ENCODE data around the gene SARS1. TPM values are rescaled to one million over a fixed set of nuclear protein-coding genes. Genes with fewer than 3 reads are reported as not detected.

Gene SARS1
- total and polyA plus RNA-seq, 2 donors (not counting 1 experiment from before 2014, with no cell fraction given), result 237 to 437 TPM

DNA sequence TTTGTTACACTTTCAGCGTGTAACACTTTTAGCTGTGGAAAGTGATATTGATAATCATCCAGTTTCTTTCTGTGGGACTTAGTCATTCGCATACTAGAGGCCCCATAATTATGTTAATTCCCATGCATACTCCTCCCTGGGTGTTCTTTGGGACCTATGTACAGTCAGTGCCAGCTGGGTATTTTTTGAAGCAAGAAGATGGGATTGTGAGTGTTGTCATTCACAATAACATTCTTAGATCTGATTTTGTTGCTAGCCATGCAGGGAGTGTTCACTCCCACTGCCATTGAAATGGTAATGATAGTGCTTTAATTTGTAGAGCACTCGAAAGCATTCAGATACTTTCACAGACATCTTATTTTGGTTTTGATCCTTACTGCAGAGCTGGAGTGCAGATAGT lies 11.6 kb downstream of the SARS1 start:
- peaks cover 1% of the 10 kb centered on the region for H4K20me1 ChIP-seq (ENCODE audit: control insufficient read depth, extremely low read depth, insufficient read depth, low read length)
- no peaks in the 10 kb centered on the region for H3K9me3 ChIP-seq (ENCODE audit: control insufficient read depth, insufficient read depth, low read depth, low read length)
- TF ChIP-seq, protein P1, sequence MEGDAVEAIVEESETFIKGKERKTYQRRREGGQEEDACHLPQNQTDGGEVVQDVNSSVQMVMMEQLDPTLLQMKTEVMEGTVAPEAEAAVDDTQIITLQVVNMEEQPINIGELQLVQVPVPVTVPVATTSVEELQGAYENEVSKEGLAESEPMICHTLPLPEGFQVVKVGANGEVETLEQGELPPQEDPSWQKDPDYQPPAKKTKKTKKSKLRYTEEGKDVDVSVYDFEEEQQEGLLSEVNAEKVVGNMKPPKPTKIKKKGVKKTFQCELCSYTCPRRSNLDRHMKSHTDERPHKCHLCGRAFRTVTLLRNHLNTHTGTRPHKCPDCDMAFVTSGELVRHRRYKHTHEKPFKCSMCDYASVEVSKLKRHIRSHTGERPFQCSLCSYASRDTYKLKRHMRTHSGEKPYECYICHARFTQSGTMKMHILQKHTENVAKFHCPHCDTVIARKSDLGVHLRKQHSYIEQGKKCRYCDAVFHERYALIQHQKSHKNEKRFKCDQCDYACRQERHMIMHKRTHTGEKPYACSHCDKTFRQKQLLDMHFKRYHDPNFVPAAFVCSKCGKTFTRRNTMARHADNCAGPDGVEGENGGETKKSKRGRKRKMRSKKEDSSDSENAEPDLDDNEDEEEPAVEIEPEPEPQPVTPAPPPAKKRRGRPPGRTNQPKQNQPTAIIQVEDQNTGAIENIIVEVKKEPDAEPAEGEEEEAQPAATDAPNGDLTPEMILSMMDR (conservative IDR thresholded peaks at IDR 0.05 in 1 of 2, IDR thresholded peaks at IDR 0.05 in 1 of 2; ENCODE audit: low read depth in 1 of 2, low read length in 2 of 2), result no peak
- TF ChIP-seq EZH2 (IDR thresholded peaks at IDR 0.05; ENCODE audit: low read length, missing control alignments), result no peak
- no peak overlapping the region for H3K4me2 ChIP-seq (ENCODE audit: extremely low read depth, insufficient read depth, low read length)
- no peaks in the 10 kb centered on the region for H3K27me3 ChIP-seq (ENCODE audit: control insufficient read depth, insufficient read depth, low read length)
- peaks cover 40% of the 10 kb centered on the region for H3K79me2 ChIP-seq (ENCODE audit: control insufficient read depth, insufficient read depth, low read length)
- H3K4me1 ChIP-seq (ENCODE audit: control insufficient read depth, extremely low read depth, insufficient read depth, low read length), result no peaks in the 10 kb centered on the region
- H2AFZ ChIP-seq (ENCODE audit: low read length), result no peak overlapping the region
- DNase-seq (ENCODE audit: low read depth in 2 of 2), result no peak
- no peak overlapping the region for H3K9ac ChIP-seq (ENCODE audit: insufficient read depth, low read length)
- H3K27ac ChIP-seq (ENCODE audit: insufficient read depth, low read length), result no peak overlapping the region
- no peak overlapping the region for H3K4me3 ChIP-seq (replicated peaks in 1 of 4; ENCODE audit: control extremely low read depth in 1 of 4, insufficient read depth in 1 of 4, low read depth in 3 of 4, low read length in 4 of 4)
- H3K36me3 ChIP-seq (ENCODE audit: control insufficient read depth, insufficient read depth, low read length), result peaks cover 8% of the 10 kb centered on the region

DNA sequence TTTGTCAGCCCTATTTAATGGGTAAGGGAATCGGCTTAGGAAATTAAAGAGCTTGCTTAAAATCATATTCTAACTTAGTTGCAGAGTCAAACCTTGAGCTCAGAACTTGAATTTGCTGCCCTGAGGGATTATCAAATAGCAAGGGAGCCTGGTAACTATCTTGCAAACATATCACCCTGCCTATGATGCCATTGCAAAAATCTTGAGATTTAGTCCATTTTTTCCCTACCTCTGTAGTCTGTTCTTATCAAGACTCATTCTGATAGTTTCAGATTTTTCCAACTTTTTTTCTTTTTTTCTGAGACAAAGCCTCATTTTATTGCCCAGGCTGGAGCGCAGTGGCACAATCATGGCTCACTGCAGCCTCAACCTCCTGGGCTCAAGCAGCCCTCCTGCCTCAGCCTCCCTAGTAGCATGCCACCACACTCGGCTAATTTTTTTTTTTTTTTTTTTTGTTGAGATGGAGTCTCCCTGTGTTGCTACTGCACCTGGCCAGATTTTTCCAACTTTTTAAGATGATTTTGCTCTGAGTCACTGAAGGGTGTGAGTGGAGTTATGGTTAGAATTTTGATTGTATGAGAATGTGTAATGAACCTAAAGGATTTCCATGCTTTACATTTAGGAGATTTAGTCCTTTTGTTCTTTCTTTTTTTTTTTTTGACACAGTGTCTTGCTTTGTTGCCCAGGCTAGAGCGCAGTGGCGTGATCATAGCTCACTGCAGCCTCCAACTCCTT lies 12.2 kb downstream of the SARS1 start:
- Histone ChIP-seq H2AFZ (ENCODE audit: low read length) (no peak overlapping the region), H3K79me2 (ENCODE audit: control insufficient read depth, insufficient read depth, low read length) (peaks cover 34% of the 10 kb centered on the region), H3K9me3 (ENCODE audit: control insufficient read depth, insufficient read depth, low read depth, low read length) (no peaks in the 10 kb centered on the region), H3K27ac (ENCODE audit: insufficient read depth, low read length) (no peak overlapping the region), H3K9ac (ENCODE audit: insufficient read depth, low read length) (no peak overlapping the region), H3K4me2 (ENCODE audit: extremely low read depth, insufficient read depth, low read length) (no peak overlapping the region), H4K20me1 (ENCODE audit: control insufficient read depth, extremely low read depth, insufficient read depth, low read length) (no peaks in the 10 kb centered on the region), H3K4me1 (ENCODE audit: control insufficient read depth, extremely low read depth, insufficient read depth, low read length) (no peaks in the 10 kb centered on the region), H3K4me3 (replicated peaks in 1 of 4; ENCODE audit: control extremely low read depth in 1 of 4, insufficient read depth in 1 of 4, low read depth in 3 of 4, low read length in 4 of 4) (no peak overlapping the region), H3K27me3 (ENCODE audit: control insufficient read depth, insufficient read depth, low read length) (no peaks in the 10 kb centered on the region), H3K36me3 (ENCODE audit: control insufficient read depth, insufficient read depth, low read length) (peaks cover 11% of the 10 kb centered on the region)
- peak in 1 of 2 donors; percentile 51 for DNase-seq (ENCODE audit: low read depth in 2 of 2)
- TF ChIP-seq EZH2 (IDR thresholded peaks at IDR 0.05; ENCODE audit: low read length, missing control alignments), result no peak
- TF ChIP-seq, protein P1 (conservative IDR thresholded peaks at IDR 0.05 in 1 of 2, IDR thresholded peaks at IDR 0.05 in 1 of 2; ENCODE audit: low read depth in 1 of 2, low read length in 2 of 2), result no peak

DNA sequence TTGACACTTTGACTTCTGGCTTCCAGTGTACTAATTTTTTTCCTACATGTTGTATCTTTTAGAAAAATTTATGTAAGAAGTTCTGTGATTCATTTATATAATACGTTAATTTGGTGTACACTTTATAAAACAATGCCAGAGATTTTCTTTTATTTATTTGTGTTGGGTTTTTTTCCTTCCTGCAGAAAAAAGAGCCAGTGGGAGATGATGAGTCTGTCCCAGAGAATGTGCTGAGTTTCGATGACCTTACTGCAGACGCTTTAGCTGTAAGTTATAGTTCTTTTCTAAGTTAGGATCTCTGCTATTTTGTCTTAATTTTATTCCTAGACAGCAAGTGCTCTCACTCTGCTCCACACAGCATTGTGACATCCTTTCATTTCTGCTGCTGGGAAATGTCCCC lies 14.4 kb downstream of the SARS1 start:
- DNase-seq (ENCODE audit: low read depth in 2 of 2), result peak in 1 of 2 donors; percentile 75
- H3K4me1 ChIP-seq (ENCODE audit: control insufficient read depth, extremely low read depth, insufficient read depth, low read length), result no peaks in the 10 kb centered on the region
- no peak overlapping the region for H2AFZ ChIP-seq (ENCODE audit: low read length)
- no peaks in the 10 kb centered on the region for H3K9me3 ChIP-seq (ENCODE audit: control insufficient read depth, insufficient read depth, low read depth, low read length)
- H3K27me3 ChIP-seq (ENCODE audit: control insufficient read depth, insufficient read depth, low read length), result no peaks in the 10 kb centered on the region
- TF ChIP-seq, protein P1 (conservative IDR thresholded peaks at IDR 0.05 in 1 of 2, IDR thresholded peaks at IDR 0.05 in 1 of 2; ENCODE audit: low read depth in 1 of 2, low read length in 2 of 2), result no peak
- TF ChIP-seq EZH2 (IDR thresholded peaks at IDR 0.05; ENCODE audit: low read length, missing control alignments), result no peak
- H3K9ac ChIP-seq (ENCODE audit: insufficient read depth, low read length), result no peak overlapping the region
- no peak overlapping the region for H3K4me3 ChIP-seq (replicated peaks in 1 of 4; ENCODE audit: control extremely low read depth in 1 of 4, insufficient read depth in 1 of 4, low read depth in 3 of 4, low read length in 4 of 4)
- peaks cover 22% of the 10 kb centered on the region for H3K36me3 ChIP-seq (ENCODE audit: control insufficient read depth, insufficient read depth, low read length)
- no peaks in the 10 kb centered on the region for H4K20me1 ChIP-seq (ENCODE audit: control insufficient read depth, extremely low read depth, insufficient read depth, low read length)
- peaks cover 16% of the 10 kb centered on the region for H3K79me2 ChIP-seq (ENCODE audit: control insufficient read depth, insufficient read depth, low read length)
- no peak overlapping the region for H3K27ac ChIP-seq (ENCODE audit: insufficient read depth, low read length)
- H3K4me2 ChIP-seq (ENCODE audit: extremely low read depth, insufficient read depth, low read length), result no peak overlapping the region
